Endothelial cell of umbilical vein (primary cell): ENCODE data around the gene PPP2R5D. TPM values are rescaled to one million over a fixed set of nuclear protein-coding genes. Genes with fewer than 3 reads are reported as not detected.

Experiments
- BruUV-seq: library from RNA; stranded (reverse); fragments of 400-500 nt; replicated peaks from 2 replicates; lab custom pipeline; 2021; lab: Mats Ljungman, UMichigan
- CTCF ChIA-PET: fragments of 300-600, 350-600 bp; sonication (Branson Sonifier 250); formaldehyde crosslinking; loops from one replicate; lab custom pipeline; 2021; ENCODE audit warnings: antibody characterized with exemption, inconsistent platforms; lab: Charles Lee
- POLR2A ChIA-PET: fragments of 300-600, 350-600 bp; sonication (Branson Sonifier 250); formaldehyde crosslinking; loops from one replicate; lab custom pipeline; 2021; ENCODE audit warnings: antibody characterized with exemption, inconsistent platforms; lab: Charles Lee
- DNase-seq: peaks from one replicate; pipeline ENCODE4 v3.0.0-alpha.2; 2011; ENCODE audit warnings: low read depth, low spot score
- FAIRE-seq: peaks from 2 replicates; lab custom pipeline; 2011; peaks lifted over from hg19 to GRCh38; lab: Jason Lieb, UNC
- H2AFZ ChIP-seq: 2 replicates; pipeline ENCODE4 v1.6.0; 2012; ENCODE audit warnings: low read depth, low read length, control low read depth, inconsistent platforms
- H3K27ac ChIP-seq: 2 replicates; pipeline ENCODE4 v1.5.1; 2011; ENCODE audit warnings: low read depth, mild to moderate bottlenecking, control low read depth, low read length, moderate library complexity; ENCODE audit not compliant: insufficient read depth
- H3K27me3 ChIP-seq, 2 experiments: 2 replicates each; pipeline versions ENCODE4 v1.6.0 to v1.6.1; 2011; ENCODE audit warnings: low read length in 2 of 2, mixed read lengths in 1 of 2; ENCODE audit not compliant: control insufficient read depth in 2 of 2, insufficient read depth in 2 of 2
- H3K36me3 ChIP-seq, 2 experiments: 2 replicates in 1 of 2; 3 replicates in 1 of 2; pipeline ENCODE4 v1.5.1; 2011; ENCODE audit warnings: low read length in 2 of 2, mild to moderate bottlenecking in 1 of 2, moderate library complexity in 1 of 2; ENCODE audit not compliant: control insufficient read depth in 2 of 2, insufficient read depth in 2 of 2; ENCODE audit errors: extremely low read depth in 1 of 2
- H3K4me1 ChIP-seq: 3 replicates; pipeline ENCODE4 v1.5.1; 2011; ENCODE audit warnings: mild to moderate bottlenecking, low read length; ENCODE audit not compliant: control insufficient read depth, insufficient read depth; ENCODE audit errors: extremely low read depth
- H3K4me2 ChIP-seq: 2 replicates; pipeline ENCODE4 v1.6.1; 2011; ENCODE audit warnings: low read length, control low read depth, mixed read lengths; ENCODE audit not compliant: insufficient read depth
- H3K4me3 ChIP-seq, 3 experiments: fragments of 200-600 bp in 1 of 3; sonication (generic), shearing (Covaris generic) in 1 of 3; replicated peaks in 1 of 3; 2 replicates each; pipeline ENCODE4 v1.5.1; 2011 to 2016; ENCODE audit warnings: control low read depth in 3 of 3, low read length in 3 of 3, mild to moderate bottlenecking in 2 of 3, inconsistent platforms in 1 of 3, low read depth in 1 of 3, moderate library complexity in 1 of 3; ENCODE audit not compliant: insufficient read depth in 1 of 3
- H3K79me2 ChIP-seq: 2 replicates; pipeline ENCODE4 v1.6.0; 2012; ENCODE audit warnings: low read length, inconsistent platforms; ENCODE audit not compliant: control insufficient read depth, insufficient read depth
- H3K9ac ChIP-seq: replicated peaks from 2 replicates; pipeline ENCODE3; 2011; ENCODE audit warnings: low read length, control low read depth; ENCODE audit not compliant: insufficient read depth; ENCODE audit errors: extremely low read depth
- H3K9me1 ChIP-seq: replicated peaks from 3 replicates; pipeline ENCODE4 v1.6.0; 2011; ENCODE audit warnings: mild to moderate bottlenecking, low read length; ENCODE audit not compliant: control insufficient read depth, insufficient read depth; ENCODE audit errors: extremely low read depth
- H3K9me3 ChIP-seq: replicated peaks from 2 replicates; pipeline ENCODE4 v1.5.1; 2012; ENCODE audit warnings: low read length, inconsistent platforms; ENCODE audit not compliant: control insufficient read depth, insufficient read depth
- H4K20me1 ChIP-seq: replicated peaks from 2 replicates; pipeline ENCODE3; 2011; ENCODE audit warnings: mild to moderate bottlenecking, low read length; ENCODE audit not compliant: control insufficient read depth, insufficient read depth; ENCODE audit errors: extremely low read depth
- EZH2 ChIP-seq: IDR thresholded peaks from 2 replicates; pipeline ENCODE4 v1.6.1; 2012; ENCODE audit warnings: borderline replicate concordance, low read depth, mild to moderate bottlenecking, moderate library complexity, low read length, inconsistent platforms; ENCODE audit not compliant: severe bottlenecking
- POLR2A ChIP-seq: IDR thresholded peaks from 2 replicates; pipeline ENCODE4 v1.6.1; 2012; ENCODE audit warnings: low read depth, mild to moderate bottlenecking, control low read depth, low read length
- POLR2AphosphoS5 ChIP-seq: IDR thresholded peaks from 2 replicates; pipeline ENCODE4 v1.6.1; 2012; ENCODE audit warnings: low read depth, mild to moderate bottlenecking, control low read depth, low read length, moderate library complexity; ENCODE audit not compliant: insufficient read depth
- dilution Hi-C: fragments of 300-500 bp; cut with MboI; formaldehyde crosslinking; loops from one replicate; pipeline ENCODE4 v1.15.0; 2019; ENCODE audit warnings: low sequenced_read_pairs; ENCODE audit not compliant: extremely low pct_ligation_motif_present
- intact Hi-C: fragments of 100-400 bp; cut with micrococcal nuclease; formaldehyde crosslinking; loops from one replicate; pipeline ENCODE4 v1.10.0; 2022
- polyA plus RNA-seq, 4 experiments: library from polyadenylated mRNA; depleted of rRNA in 3 of 4; stranded (reverse) in 3 of 4; unstranded in 1 of 4; fragments of >200 nt; gene quantifications; 2 replicates each; pipeline versions ENCODE4 v1.2.1 to v1.2.3, GENCODE V29; 2011 to 2012; ENCODE audit warnings: missing spikeins in 1 of 4
- total RNA-seq: library from RNA; stranded (reverse); gene quantifications from 2 replicates; pipeline ENCODE4 v1.2.3, GENCODE V29; 2021
- TF ChIP-seq, protein P1 (sequence below), 2 donors: IDR thresholded peaks; 1 replicate in 1 of 2; 2 replicates in 1 of 2; pipeline ENCODE4 v1.5.1; 2011; ENCODE audit warnings: low read length in 2 of 2, mild to moderate bottlenecking in 2 of 2, moderate library complexity in 2 of 2, control low read depth in 1 of 2, inconsistent platforms in 1 of 2, low read depth in 1 of 2; ENCODE audit not compliant: insufficient read depth in 1 of 2; ENCODE audit errors: extremely low read depth in 1 of 2
- TF ChIP-seq, protein P2 (sequence below): IDR thresholded peaks from 2 replicates; pipeline ENCODE4 v1.6.1; 2011; ENCODE audit not compliant: insufficient read depth, insufficient read length

PPP2R5D gene
- total and polyA plus RNA-seq, 2 donors (not counting 3 experiments of a cell fraction or from before 2014, with no cell fraction given) = 45.5 to 60.2 TPM

DNA sequence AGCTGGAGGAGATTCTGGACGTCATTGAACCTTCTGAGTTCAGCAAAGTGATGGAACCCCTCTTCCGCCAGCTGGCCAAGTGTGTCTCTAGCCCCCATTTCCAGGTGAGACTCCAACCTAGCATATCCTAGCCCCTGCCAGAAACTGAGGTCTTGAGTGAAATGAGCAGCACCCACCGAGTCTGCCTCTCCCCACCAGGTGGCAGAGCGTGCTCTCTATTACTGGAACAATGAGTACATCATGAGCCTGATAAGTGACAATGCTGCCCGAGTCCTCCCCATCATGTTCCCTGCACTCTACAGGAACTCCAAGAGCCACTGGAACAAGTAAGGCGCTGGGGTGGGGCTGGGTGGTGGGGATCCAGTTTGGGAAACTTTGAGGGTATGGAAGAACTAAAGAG lies 24.8 kb downstream of the PPP2R5D start:
- TF ChIP-seq, protein P1, sequence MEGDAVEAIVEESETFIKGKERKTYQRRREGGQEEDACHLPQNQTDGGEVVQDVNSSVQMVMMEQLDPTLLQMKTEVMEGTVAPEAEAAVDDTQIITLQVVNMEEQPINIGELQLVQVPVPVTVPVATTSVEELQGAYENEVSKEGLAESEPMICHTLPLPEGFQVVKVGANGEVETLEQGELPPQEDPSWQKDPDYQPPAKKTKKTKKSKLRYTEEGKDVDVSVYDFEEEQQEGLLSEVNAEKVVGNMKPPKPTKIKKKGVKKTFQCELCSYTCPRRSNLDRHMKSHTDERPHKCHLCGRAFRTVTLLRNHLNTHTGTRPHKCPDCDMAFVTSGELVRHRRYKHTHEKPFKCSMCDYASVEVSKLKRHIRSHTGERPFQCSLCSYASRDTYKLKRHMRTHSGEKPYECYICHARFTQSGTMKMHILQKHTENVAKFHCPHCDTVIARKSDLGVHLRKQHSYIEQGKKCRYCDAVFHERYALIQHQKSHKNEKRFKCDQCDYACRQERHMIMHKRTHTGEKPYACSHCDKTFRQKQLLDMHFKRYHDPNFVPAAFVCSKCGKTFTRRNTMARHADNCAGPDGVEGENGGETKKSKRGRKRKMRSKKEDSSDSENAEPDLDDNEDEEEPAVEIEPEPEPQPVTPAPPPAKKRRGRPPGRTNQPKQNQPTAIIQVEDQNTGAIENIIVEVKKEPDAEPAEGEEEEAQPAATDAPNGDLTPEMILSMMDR (IDR thresholded peaks at IDR 0.05; ENCODE audit: extremely low read depth in 1 of 2, insufficient read depth in 1 of 2, low read depth in 1 of 2, low read length in 2 of 2) = peak; percentile 49 to 60
- no peak for TF ChIP-seq POLR2A
- H4K20me1 ChIP-seq = no peaks in the 10 kb centered on the region
- no peaks in the 10 kb centered on the region for H3K9me1 ChIP-seq
- H3K9ac ChIP-seq = no peak overlapping the region
- intact Hi-C loops = loop anchor here (1.0 to 5.0 kb wide), 3 partner anchors 108 to 134 kb away; no protein-coding TSS in a partner anchor
- peaks cover 12% of the 10 kb centered on the region for H3K4me1 ChIP-seq
- DNase-seq = peak; percentile 49
- peaks cover 16 to 33% of the 10 kb centered on the region in 2 experiments for H3K36me3 ChIP-seq
- peaks cover 8% of the 10 kb centered on the region for H3K79me2 ChIP-seq
- H3K4me3 ChIP-seq = no peak overlapping the region
- no peaks in the 10 kb centered on the region for H3K27me3 ChIP-seq
- peak; percentile 56 for FAIRE-seq
- CTCF ChIA-PET = interaction anchor here (0.8 to 8.7 kb wide), 3 partner anchors 13 to 135 kb away, joined by 3 to 55 read pairs (median 3); no protein-coding TSS in a partner anchor
- no peak overlapping the region for H2AFZ ChIP-seq
- dilution Hi-C loops = no loop called here
- no peaks in the 10 kb centered on the region for H3K9me3 ChIP-seq
- no peak overlapping the region for H3K27ac ChIP-seq
- POLR2A ChIA-PET = no interaction called here
- BruUV-seq = no TSS peak
- no peak overlapping the region for H3K4me2 ChIP-seq

DNA sequence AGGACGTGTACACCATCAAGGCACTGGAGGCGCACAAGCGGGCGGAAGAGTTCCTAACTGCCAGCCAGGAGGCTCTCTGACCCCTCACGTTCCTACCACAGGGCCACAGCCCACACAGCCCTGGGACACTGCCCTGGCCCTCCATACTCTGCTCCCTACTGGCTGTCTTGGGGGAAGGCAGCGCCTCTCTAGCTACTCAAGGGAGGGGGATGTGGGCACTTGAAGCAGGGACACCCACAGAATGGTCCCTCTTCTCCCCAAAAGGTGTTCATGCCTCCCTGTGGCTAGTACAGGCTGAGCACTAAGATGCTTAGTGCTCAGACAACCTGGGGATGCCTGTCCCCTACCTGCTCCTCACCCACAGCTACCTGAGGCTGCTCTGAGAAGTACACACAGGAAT lies 26.8 kb downstream of the PPP2R5D start:
- H3K27me3 ChIP-seq = no peaks in the 10 kb centered on the region
- no peak overlapping the region for H3K4me3 ChIP-seq
- dilution Hi-C loops (no loop called here), intact Hi-C loops (loop anchor here (5.0 kb wide), 1 partner anchor 49 kb away; the partner anchor contains the start of gene GNMT)
- H3K4me2 ChIP-seq = no peak overlapping the region
- DNase-seq (no peak), FAIRE-seq (no peak)
- H4K20me1 ChIP-seq = no peaks in the 10 kb centered on the region
- no peak for TF ChIP-seq EZH2
- no peak for TF ChIP-seq POLR2AphosphoS5
- TF ChIP-seq, protein P2, sequence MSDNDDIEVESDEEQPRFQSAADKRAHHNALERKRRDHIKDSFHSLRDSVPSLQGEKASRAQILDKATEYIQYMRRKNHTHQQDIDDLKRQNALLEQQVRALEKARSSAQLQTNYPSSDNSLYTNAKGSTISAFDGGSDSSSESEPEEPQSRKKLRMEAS = no peak
- no peak for TF ChIP-seq POLR2A
- peaks cover 25% of the 10 kb centered on the region for H3K79me2 ChIP-seq
- H3K9me1 ChIP-seq = no peaks in the 10 kb centered on the region
- H3K9ac ChIP-seq = no peak overlapping the region
- BruUV-seq = TSS peak; percentile 13
- POLR2A ChIA-PET = no interaction called here
- peaks cover 16 to 33% of the 10 kb centered on the region in 2 experiments for H3K36me3 ChIP-seq
- no peak overlapping the region for H3K27ac ChIP-seq
- CTCF ChIA-PET = interaction anchor here (1.1 to 8.7 kb wide), 5 partner anchors 27 to 133 kb away, joined by 3 to 55 read pairs (median 5); partner anchors contain the start of gene PPP2R5D
- no peak overlapping the region for H2AFZ ChIP-seq
- no peaks in the 10 kb centered on the region for H3K9me3 ChIP-seq
- peaks cover 17% of the 10 kb centered on the region for H3K4me1 ChIP-seq
